GM23248 (cell line): ENCODE data around the gene SEMA5A.

Source experiments
- EZH2 ChIP-seq: fragments of 200-600 bp; sonication (generic); IDR thresholded peaks from 2 replicates; pipeline ENCODE4 v1.6.1; 2018; ENCODE audit warnings: antibody characterized with exemption, mild to moderate bottlenecking; ENCODE audit not compliant: insufficient read depth, poor library complexity, severe bottlenecking
- EZH2phosphoT487 ChIP-seq: fragments of 200-600 bp; sonication (generic); IDR thresholded peaks from 2 replicates; pipeline ENCODE4 v1.6.1; 2018; ENCODE audit warnings: antibody characterized with exemption, moderate library complexity, mild to moderate bottlenecking, low read depth; ENCODE audit not compliant: insufficient read depth

- TF ChIP-seq EZH2, result no peak
- no peak for TF ChIP-seq EZH2phosphoT487
Observed at GRCh38 chr5:9387879-9388278, 158.0 kb downstream of the SEMA5A start.
